HG03342 (cell line): Measurements from ENCODE around the gene RSPH9.

Experiments
- ATAC-seq: cut with Tn5 transposase; IDR thresholded peaks from one replicate; pipeline ENCODE4 v1.9.1; 2021; ENCODE audit warnings: mild to moderate bottlenecking, moderate library complexity; ENCODE audit not compliant: unreplicated experiment

The RSPH9 gene

DNA sequence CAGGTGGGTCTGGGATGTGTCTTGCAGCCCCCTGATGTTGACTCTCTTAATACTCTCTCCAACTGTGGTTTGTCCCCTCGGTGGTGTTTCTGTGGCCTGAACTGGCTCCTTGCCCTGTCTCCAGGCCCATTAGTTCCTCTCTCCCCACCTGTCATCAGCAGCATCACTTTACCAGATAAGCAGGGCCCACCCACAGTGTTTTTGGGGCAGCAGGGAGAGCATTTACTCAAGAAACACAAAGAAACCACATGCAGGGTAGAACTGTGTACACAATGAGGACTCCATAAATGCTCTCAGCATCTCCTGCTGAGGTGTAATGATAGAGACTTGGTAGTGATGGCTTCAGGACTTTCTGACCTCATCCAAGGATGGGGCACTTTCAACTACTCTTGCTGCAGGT lies 62.9 kb downstream of the RSPH9 start:
- ATAC-seq = no peak

GRCh38 chr6:43708860-43709653 lies 64.2 kb downstream of the RSPH9 start:
- ATAC-seq = no peak

- no peak for ATAC-seq
These were observed 64.9 kb downstream of the RSPH9 start for GRCh38 chr6:43709654-43710303.

- ATAC-seq = no peak
These were observed 65.7 kb downstream of the RSPH9 start for GRCh38 chr6:43710576-43710975.

- ATAC-seq = no peak
These were observed 67.7 kb downstream of the RSPH9 start for GRCh38 chr6:43712579-43712978.

- ATAC-seq = no peak
These were observed 68.9 kb downstream of the RSPH9 start for GRCh38 chr6:43713643-43714310.

- ATAC-seq = peak; percentile 29
These were observed 69.6 kb downstream of the RSPH9 start for GRCh38 chr6:43714311-43715055.

GRCh38 chr6:43715056-43715788 lies 70.4 kb downstream of the RSPH9 start:
- peak; percentile 86 for ATAC-seq

- ATAC-seq = no peak
These were observed 71.3 kb downstream of the RSPH9 start for GRCh38 chr6:43716099-43716498.

GRCh38 chr6:43717389-43717788 lies 72.6 kb downstream of the RSPH9 start:
- no peak for ATAC-seq

- no peak for ATAC-seq
These were observed 73.0 kb downstream of the RSPH9 start for GRCh38 chr6:43717822-43718221.

GRCh38 chr6:43718387-43719105 lies 73.7 kb downstream of the RSPH9 start:
- ATAC-seq = no peak

DNA sequence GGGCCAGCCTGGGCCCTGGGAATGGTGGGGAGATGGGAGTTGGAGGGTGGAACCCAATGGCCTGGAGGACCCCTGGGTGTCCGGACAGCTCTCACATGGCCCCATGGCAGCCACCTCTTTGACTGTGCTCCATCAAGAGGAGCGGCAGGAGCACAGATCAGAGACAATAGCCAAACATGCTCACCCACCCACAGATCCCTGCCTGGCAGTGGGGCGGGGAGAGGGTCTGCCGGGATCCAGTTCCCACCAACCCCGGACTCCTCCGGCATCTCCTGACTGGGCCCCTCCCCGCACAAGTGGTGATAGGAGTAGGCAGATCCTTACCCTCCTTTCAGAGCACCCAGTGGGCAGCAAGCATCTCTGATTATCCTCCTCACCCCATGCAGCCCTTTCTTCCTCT lies 74.7 kb downstream of the RSPH9 start:
- ATAC-seq = no peak

GRCh38 chr6:43720999-43721398 lies 76.2 kb downstream of the RSPH9 start:
- ATAC-seq = no peak
